Activated CD4-positive, alpha-beta T cell treated with anti-CD3 and anti-CD28 coated beads, Interleukin-2, amount 10 ng/mL, durations not matched to agents 24 days and 14 days (primary cell): ENCODE results near the gene NTNG1. TPM values are rescaled to one million over a fixed set of nuclear protein-coding genes. Genes with fewer than 3 reads are reported as not detected.

Source experiments
- DNase-seq: peaks from one replicate; pipeline ENCODE4 v3.0.0; 2022
- H3K27ac Mint-ChIP-seq: one replicate; pipeline ENCODE4 v1.8.0; 2022; ENCODE audit warnings: mild to moderate bottlenecking, mixed read lengths
- H3K27me3 Mint-ChIP-seq: one replicate; pipeline ENCODE4 v1.8.0; 2022; ENCODE audit warnings: mixed read lengths
- H3K36me3 Mint-ChIP-seq: one replicate; pipeline ENCODE4 v1.8.0; 2022; ENCODE audit warnings: low read depth, mild to moderate bottlenecking, mixed read lengths
- H3K4me1 Mint-ChIP-seq: one replicate; pipeline ENCODE4 v1.8.0; 2021; ENCODE audit warnings: mixed read lengths
- H3K4me3 Mint-ChIP-seq: one replicate; pipeline ENCODE4 v1.8.0; 2022; ENCODE audit warnings: mild to moderate bottlenecking, moderate library complexity, mixed read lengths
- H3K9me3 Mint-ChIP-seq: one replicate; pipeline ENCODE4 v1.8.0; 2021; ENCODE audit warnings: mixed read lengths
- intact Hi-C: fragments of 100-400 bp; cut with micrococcal nuclease; formaldehyde crosslinking; loops from one replicate; pipeline ENCODE4 v1.15.1; 2023
- total RNA-seq: library from RNA; stranded (reverse); gene quantifications from 2 replicates; pipeline ENCODE4 v1.2.3, GENCODE V29; 2022

Gene NTNG1
- total RNA-seq, 1 donor from 2014 or later: not detected

GRCh38 chr1:107244709-107245500 lies 104.1 kb downstream of the NTNG1 start:
- Mint-ChIP-seq H3K4me1 (peaks cover 1% of the 10 kb centered on the region), H3K27me3 (peaks cover 2% of the 10 kb centered on the region), H3K4me3 (no peak overlapping the region), H3K36me3 (no peaks in the 10 kb centered on the region), H3K27ac (no peak overlapping the region), H3K9me3 (no peaks in the 10 kb centered on the region)
- no peak for DNase-seq
- intact Hi-C loops: no loop called here

GRCh38 chr1:107246775-107247345 lies 106.0 kb downstream of the NTNG1 start:
- intact Hi-C loops: no loop called here
- no peaks in the 10 kb centered on the region for H3K9me3 Mint-ChIP-seq
- peaks cover 5% of the 10 kb centered on the region for H3K4me1 Mint-ChIP-seq
- H3K27ac Mint-ChIP-seq: no peak overlapping the region
- no peaks in the 10 kb centered on the region for H3K36me3 Mint-ChIP-seq
- DNase-seq: no peak
- H3K27me3 Mint-ChIP-seq: peaks cover 2% of the 10 kb centered on the region
- H3K4me3 Mint-ChIP-seq: no peak overlapping the region

- no peak overlapping the region for H3K27ac Mint-ChIP-seq
- H3K9me3 Mint-ChIP-seq: no peaks in the 10 kb centered on the region
- no peak for DNase-seq
- peaks cover 2% of the 10 kb centered on the region for H3K27me3 Mint-ChIP-seq
- no peak overlapping the region for H3K4me3 Mint-ChIP-seq
- intact Hi-C loops: no loop called here
- no peaks in the 10 kb centered on the region for H3K36me3 Mint-ChIP-seq
- H3K4me1 Mint-ChIP-seq: peaks cover 5% of the 10 kb centered on the region
Observed at GRCh38 chr1:107247679-107248078, 106.8 kb downstream of the NTNG1 start.

- Mint-ChIP-seq H3K9me3 (no peaks in the 10 kb centered on the region), H3K4me1 (peaks cover 5% of the 10 kb centered on the region), H3K27ac (no peak overlapping the region), H3K36me3 (no peaks in the 10 kb centered on the region), H3K27me3 (no peaks in the 10 kb centered on the region), H3K4me3 (no peak overlapping the region)
- no peak for DNase-seq
- intact Hi-C loops: no loop called here
Observed at GRCh38 chr1:107250169-107250568, 109.3 kb downstream of the NTNG1 start.

GRCh38 chr1:107251083-107251482 lies 110.2 kb downstream of the NTNG1 start:
- H3K27ac Mint-ChIP-seq: no peak overlapping the region
- no peaks in the 10 kb centered on the region for H3K9me3 Mint-ChIP-seq
- no peaks in the 10 kb centered on the region for H3K27me3 Mint-ChIP-seq
- peaks cover 5% of the 10 kb centered on the region for H3K4me1 Mint-ChIP-seq
- no peaks in the 10 kb centered on the region for H3K36me3 Mint-ChIP-seq
- intact Hi-C loops: no loop called here
- H3K4me3 Mint-ChIP-seq: no peak overlapping the region
- no peak for DNase-seq

- no peak overlapping the region for H3K4me3 Mint-ChIP-seq
- H3K27me3 Mint-ChIP-seq: peaks cover 3% of the 10 kb centered on the region
- H3K4me1 Mint-ChIP-seq: peaks cover 5% of the 10 kb centered on the region
- H3K9me3 Mint-ChIP-seq: no peaks in the 10 kb centered on the region
- no peak for DNase-seq
- intact Hi-C loops: no loop called here
- no peaks in the 10 kb centered on the region for H3K36me3 Mint-ChIP-seq
- no peak overlapping the region for H3K27ac Mint-ChIP-seq
Observed at GRCh38 chr1:107251839-107252238, 111.0 kb downstream of the NTNG1 start.

- Mint-ChIP-seq H3K27me3 (peaks cover 3% of the 10 kb centered on the region), H3K27ac (no peak overlapping the region), H3K4me1 (peaks cover 5% of the 10 kb centered on the region), H3K4me3 (no peak overlapping the region), H3K9me3 (no peaks in the 10 kb centered on the region), H3K36me3 (no peaks in the 10 kb centered on the region)
- intact Hi-C loops: no loop called here
- no peak for DNase-seq
Observed at GRCh38 chr1:107252271-107252670, 111.4 kb downstream of the NTNG1 start.

- Mint-ChIP-seq H3K4me3 (no peak overlapping the region), H3K9me3 (no peaks in the 10 kb centered on the region), H3K27me3 (peaks cover 3% of the 10 kb centered on the region), H3K4me1 (peaks cover 5% of the 10 kb centered on the region), H3K36me3 (no peaks in the 10 kb centered on the region), H3K27ac (no peak overlapping the region)
- no peak for DNase-seq
- intact Hi-C loops: no loop called here
Observed at GRCh38 chr1:107254306-107254705, 113.5 kb downstream of the NTNG1 start.

- no peaks in the 10 kb centered on the region for H3K9me3 Mint-ChIP-seq
- no peak overlapping the region for H3K27ac Mint-ChIP-seq
- no peak overlapping the region for H3K4me3 Mint-ChIP-seq
- H3K4me1 Mint-ChIP-seq: no peaks in the 10 kb centered on the region
- no peak for DNase-seq
- H3K27me3 Mint-ChIP-seq: peaks cover 3% of the 10 kb centered on the region
- H3K36me3 Mint-ChIP-seq: no peaks in the 10 kb centered on the region
- intact Hi-C loops: no loop called here
Observed at GRCh38 chr1:107255469-107255868, 114.6 kb downstream of the NTNG1 start.

GRCh38 chr1:107262467-107263286 lies 121.8 kb downstream of the NTNG1 start:
- intact Hi-C loops: no loop called here
- Mint-ChIP-seq H3K27ac (no peak overlapping the region), H3K4me3 (no peak overlapping the region), H3K4me1 (peaks cover 2% of the 10 kb centered on the region), H3K9me3 (no peaks in the 10 kb centered on the region), H3K36me3 (no peaks in the 10 kb centered on the region), H3K27me3 (no peaks in the 10 kb centered on the region)
- DNase-seq: no peak

- H3K4me1 Mint-ChIP-seq: peaks cover 2% of the 10 kb centered on the region
- H3K36me3 Mint-ChIP-seq: no peaks in the 10 kb centered on the region
- no peaks in the 10 kb centered on the region for H3K9me3 Mint-ChIP-seq
- no peak for DNase-seq
- H3K27ac Mint-ChIP-seq: no peak overlapping the region
- no peaks in the 10 kb centered on the region for H3K27me3 Mint-ChIP-seq
- H3K4me3 Mint-ChIP-seq: no peak overlapping the region
- intact Hi-C loops: no loop called here
Observed at GRCh38 chr1:107263291-107263915, 122.6 kb downstream of the NTNG1 start.

GRCh38 chr1:107264007-107264406 lies 123.2 kb downstream of the NTNG1 start:
- intact Hi-C loops: no loop called here
- Mint-ChIP-seq H3K27me3 (no peaks in the 10 kb centered on the region), H3K4me1 (peaks cover 2% of the 10 kb centered on the region), H3K27ac (no peak overlapping the region), H3K4me3 (no peak overlapping the region), H3K36me3 (no peaks in the 10 kb centered on the region), H3K9me3 (no peaks in the 10 kb centered on the region)
- DNase-seq: no peak

GRCh38 chr1:107264561-107264960 lies 123.7 kb downstream of the NTNG1 start:
- no peaks in the 10 kb centered on the region for H3K9me3 Mint-ChIP-seq
- no peak overlapping the region for H3K4me3 Mint-ChIP-seq
- H3K27me3 Mint-ChIP-seq: no peaks in the 10 kb centered on the region
- H3K4me1 Mint-ChIP-seq: peaks cover 2% of the 10 kb centered on the region
- DNase-seq: no peak
- H3K36me3 Mint-ChIP-seq: no peaks in the 10 kb centered on the region
- no peak overlapping the region for H3K27ac Mint-ChIP-seq
- intact Hi-C loops: no loop called here

- no peaks in the 10 kb centered on the region for H3K9me3 Mint-ChIP-seq
- DNase-seq: no peak
- H3K4me1 Mint-ChIP-seq: peaks cover 2% of the 10 kb centered on the region
- no peak overlapping the region for H3K4me3 Mint-ChIP-seq
- H3K27me3 Mint-ChIP-seq: no peaks in the 10 kb centered on the region
- H3K36me3 Mint-ChIP-seq: no peaks in the 10 kb centered on the region
- no peak overlapping the region for H3K27ac Mint-ChIP-seq
- intact Hi-C loops: no loop called here
Observed at GRCh38 chr1:107267489-107267888, 126.7 kb downstream of the NTNG1 start.
